HAP-1 (cell line): ENCODE results near the gene RAPGEF4.

Source experiments
- DNase-seq, 2 experiments: peaks; one replicate each; pipeline ENCODE4 v3.0.0-alpha.2; 2016 to 2020; ENCODE audit warnings: low spot score in 2 of 2
- H3K27me3 ChIP-seq: fragments of 250-450 bp; sonication (Bioruptor Pico); 2 replicates; pipeline ENCODE4 v1.5.1; 2020; ENCODE audit warnings: low read depth, mild to moderate bottlenecking, moderate library complexity
- H3K36me3 ChIP-seq: fragments of 250-450 bp; sonication (Bioruptor Pico); replicated peaks from 2 replicates; pipeline ENCODE4 v1.5.1; 2020; ENCODE audit warnings: mild to moderate bottlenecking
- H3K4me1 ChIP-seq: fragments of 250-450 bp; sonication (Bioruptor Pico); 2 replicates; pipeline ENCODE4 v1.5.1; 2020; ENCODE audit warnings: mild to moderate bottlenecking
- H3K4me3 ChIP-seq: fragments of 250-450 bp; sonication (Bioruptor Pico); 2 replicates; pipeline ENCODE4 v1.5.1; 2020; ENCODE audit warnings: mild to moderate bottlenecking, moderate library complexity
- H3K9me3 ChIP-seq: fragments of 250-450 bp; sonication (Bioruptor Pico); 2 replicates; pipeline ENCODE4 v1.5.1; 2020; ENCODE audit warnings: mild to moderate bottlenecking, moderate library complexity
- in situ Hi-C: fragments of 300-500 bp; cut with MboI; formaldehyde crosslinking; loops from 3 replicates; pipeline ENCODE4 v1.14.3; 2020; ENCODE audit warnings: low sequenced_read_pairs, inconsistent platforms, mixed read lengths

The RAPGEF4 gene

GRCh38 chr2:172855588-172855987 is 119.9 kb downstream of the RAPGEF4 start:
- no peaks in the 10 kb centered on the region for H3K36me3 ChIP-seq
- H3K4me1 ChIP-seq: peaks cover 11% of the 10 kb centered on the region
- H3K4me3 ChIP-seq: no peak overlapping the region
- no peak for DNase-seq
- in situ Hi-C loops: no loop called here
- no peaks in the 10 kb centered on the region for H3K9me3 ChIP-seq
- no peaks in the 10 kb centered on the region for H3K27me3 ChIP-seq

GRCh38 chr2:172856606-172857005 is 121.0 kb downstream of the RAPGEF4 start:
- Histone ChIP-seq H3K9me3 (no peaks in the 10 kb centered on the region), H3K36me3 (no peaks in the 10 kb centered on the region), H3K4me3 (no peak overlapping the region), H3K4me1 (peaks cover 15% of the 10 kb centered on the region), H3K27me3 (no peaks in the 10 kb centered on the region)
- in situ Hi-C loops: no loop called here
- DNase-seq: no peak

DNA sequence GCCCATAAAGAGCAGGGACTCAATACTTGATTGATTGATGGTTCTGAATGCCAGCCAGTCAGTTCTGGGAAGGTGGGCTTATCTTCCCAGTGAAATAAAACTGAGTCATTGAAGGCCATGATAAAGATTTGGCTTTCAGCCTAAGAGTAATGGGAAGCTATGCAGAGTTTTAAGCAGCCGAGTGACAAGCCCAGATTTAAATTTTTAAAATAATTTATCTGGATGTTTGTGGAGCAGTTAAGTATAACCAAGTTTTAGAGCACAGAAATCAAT is 122.8 kb downstream of the RAPGEF4 start:
- Histone ChIP-seq H3K9me3 (no peaks in the 10 kb centered on the region), H3K4me3 (no peak overlapping the region), H3K27me3 (no peaks in the 10 kb centered on the region), H3K36me3 (no peaks in the 10 kb centered on the region), H3K4me1 (peaks cover 15% of the 10 kb centered on the region)
- DNase-seq: no peak
- in situ Hi-C loops: no loop called here

DNA sequence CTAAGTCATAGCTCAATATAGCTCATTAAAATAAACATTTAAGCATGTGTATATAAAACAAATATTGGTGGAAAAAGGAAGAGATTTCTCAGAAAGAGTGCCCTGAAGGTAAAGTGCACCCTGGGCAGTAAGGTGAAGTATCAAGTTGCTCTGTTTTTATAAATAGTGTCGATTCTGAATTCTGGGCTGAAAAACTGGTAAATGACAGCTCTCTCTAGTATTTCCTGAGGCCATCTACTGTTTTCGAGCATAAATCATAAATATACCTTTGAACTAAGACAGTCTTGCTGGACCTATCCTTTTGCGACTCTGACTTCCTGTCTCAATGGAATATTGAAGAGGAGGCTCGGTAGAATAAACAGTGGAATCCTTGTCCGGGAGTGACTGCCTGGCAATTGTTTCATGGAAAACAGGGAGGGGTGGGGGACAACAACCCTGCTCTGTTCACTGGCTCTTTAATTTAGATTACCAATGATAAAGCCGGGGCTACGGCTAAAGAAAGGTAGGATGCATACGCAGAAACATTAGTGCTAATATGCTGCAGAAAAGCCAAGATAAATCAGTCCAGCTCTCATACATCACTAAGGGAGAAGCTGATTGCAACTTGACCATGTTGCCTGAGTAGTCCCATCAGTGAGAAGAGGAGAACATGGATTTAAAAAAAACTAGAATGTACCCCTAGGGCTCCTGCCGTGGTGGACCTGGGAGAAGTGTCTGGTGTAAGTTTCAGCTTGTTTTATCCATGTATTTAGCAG is 124.1 kb downstream of the RAPGEF4 start:
- no peak overlapping the region for H3K4me3 ChIP-seq
- H3K9me3 ChIP-seq: no peaks in the 10 kb centered on the region
- DNase-seq: peak; percentile 19 to 26
- no peaks in the 10 kb centered on the region for H3K36me3 ChIP-seq
- no peaks in the 10 kb centered on the region for H3K27me3 ChIP-seq
- in situ Hi-C loops: loop anchor here (5.0 kb wide), 1 partner anchor 73 kb away; no protein-coding TSS in a partner anchor
- peaks cover 15% of the 10 kb centered on the region for H3K4me1 ChIP-seq

GRCh38 chr2:172860336-172860707 is 124.7 kb downstream of the RAPGEF4 start:
- H3K4me3 ChIP-seq: no peak overlapping the region
- H3K4me1 ChIP-seq: peaks cover 15% of the 10 kb centered on the region
- H3K27me3 ChIP-seq: no peaks in the 10 kb centered on the region
- H3K9me3 ChIP-seq: no peaks in the 10 kb centered on the region
- in situ Hi-C loops: loop anchor here (5.0 kb wide), 1 partner anchor 72 kb away; no protein-coding TSS in a partner anchor
- DNase-seq: no peak
- no peaks in the 10 kb centered on the region for H3K36me3 ChIP-seq

GRCh38 chr2:172861098-172861497 is 125.5 kb downstream of the RAPGEF4 start:
- in situ Hi-C loops: loop anchor here (5.0 kb wide), 1 partner anchor 71 kb away; no protein-coding TSS in a partner anchor
- peaks cover 15% of the 10 kb centered on the region for H3K4me1 ChIP-seq
- H3K9me3 ChIP-seq: no peaks in the 10 kb centered on the region
- no peak overlapping the region for H3K4me3 ChIP-seq
- no peaks in the 10 kb centered on the region for H3K36me3 ChIP-seq
- no peaks in the 10 kb centered on the region for H3K27me3 ChIP-seq
- no peak for DNase-seq

- Histone ChIP-seq H3K4me3 (no peak overlapping the region), H3K9me3 (no peaks in the 10 kb centered on the region), H3K27me3 (no peaks in the 10 kb centered on the region), H3K4me1 (peaks cover 15% of the 10 kb centered on the region), H3K36me3 (no peaks in the 10 kb centered on the region)
- no peak for DNase-seq
- in situ Hi-C loops: loop anchor here (5.0 kb wide), 1 partner anchor 70 kb away; no protein-coding TSS in a partner anchor
Measured at GRCh38 chr2:172861656-172862476, 126.2 kb downstream of the RAPGEF4 start.

GRCh38 chr2:172863341-172863740 is 127.7 kb downstream of the RAPGEF4 start:
- Histone ChIP-seq H3K27me3 (no peaks in the 10 kb centered on the region), H3K36me3 (no peaks in the 10 kb centered on the region), H3K9me3 (no peaks in the 10 kb centered on the region), H3K4me1 (peaks cover 15% of the 10 kb centered on the region), H3K4me3 (no peak overlapping the region)
- in situ Hi-C loops: loop anchor here (5.0 kb wide), 1 partner anchor 69 kb away; no protein-coding TSS in a partner anchor
- DNase-seq: no peak

GRCh38 chr2:172864182-172864581 is 128.5 kb downstream of the RAPGEF4 start:
- Histone ChIP-seq H3K27me3 (no peaks in the 10 kb centered on the region), H3K4me1 (peaks cover 15% of the 10 kb centered on the region), H3K9me3 (no peaks in the 10 kb centered on the region), H3K4me3 (no peak overlapping the region), H3K36me3 (no peaks in the 10 kb centered on the region)
- DNase-seq: peak; percentile 53 to 85
- in situ Hi-C loops: loop anchor here (5.0 kb wide), 1 partner anchor 68 kb away; no protein-coding TSS in a partner anchor

- no peak overlapping the region for H3K4me3 ChIP-seq
- H3K27me3 ChIP-seq: no peaks in the 10 kb centered on the region
- in situ Hi-C loops: no loop called here
- no peaks in the 10 kb centered on the region for H3K36me3 ChIP-seq
- no peak for DNase-seq
- H3K4me1 ChIP-seq: peaks cover 5% of the 10 kb centered on the region
- H3K9me3 ChIP-seq: no peaks in the 10 kb centered on the region
Measured at GRCh38 chr2:172865422-172865821, 129.8 kb downstream of the RAPGEF4 start.

DNA sequence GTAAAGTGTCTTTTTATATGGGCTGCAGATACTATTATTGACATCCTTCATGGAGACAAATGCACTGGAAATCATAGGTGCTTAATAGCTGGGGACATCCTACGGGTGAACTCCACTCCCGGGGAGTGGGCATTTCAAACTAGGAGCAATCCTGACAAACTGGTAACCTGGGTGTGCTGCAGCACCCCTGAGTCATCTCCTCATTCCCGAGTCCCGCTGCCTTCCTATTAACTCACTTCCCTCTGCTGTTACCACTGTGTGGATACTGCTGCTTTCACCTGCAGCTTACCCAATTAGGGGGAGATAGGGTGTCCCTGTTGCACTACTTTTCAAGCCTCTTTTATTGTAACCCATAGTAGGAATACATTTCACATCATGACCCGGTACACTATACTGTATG is 134.2 kb downstream of the RAPGEF4 start:
- no peaks in the 10 kb centered on the region for H3K36me3 ChIP-seq
- H3K4me1 ChIP-seq: no peaks in the 10 kb centered on the region
- H3K27me3 ChIP-seq: no peaks in the 10 kb centered on the region
- no peak overlapping the region for H3K4me3 ChIP-seq
- H3K9me3 ChIP-seq: no peaks in the 10 kb centered on the region
- no peak for DNase-seq
- in situ Hi-C loops: no loop called here

- Histone ChIP-seq H3K4me1 (no peaks in the 10 kb centered on the region), H3K36me3 (no peaks in the 10 kb centered on the region), H3K4me3 (no peak overlapping the region), H3K27me3 (no peaks in the 10 kb centered on the region), H3K9me3 (no peaks in the 10 kb centered on the region)
- in situ Hi-C loops: no loop called here
- DNase-seq: no peak
Measured at GRCh38 chr2:172870396-172870795, 134.8 kb downstream of the RAPGEF4 start.

DNA sequence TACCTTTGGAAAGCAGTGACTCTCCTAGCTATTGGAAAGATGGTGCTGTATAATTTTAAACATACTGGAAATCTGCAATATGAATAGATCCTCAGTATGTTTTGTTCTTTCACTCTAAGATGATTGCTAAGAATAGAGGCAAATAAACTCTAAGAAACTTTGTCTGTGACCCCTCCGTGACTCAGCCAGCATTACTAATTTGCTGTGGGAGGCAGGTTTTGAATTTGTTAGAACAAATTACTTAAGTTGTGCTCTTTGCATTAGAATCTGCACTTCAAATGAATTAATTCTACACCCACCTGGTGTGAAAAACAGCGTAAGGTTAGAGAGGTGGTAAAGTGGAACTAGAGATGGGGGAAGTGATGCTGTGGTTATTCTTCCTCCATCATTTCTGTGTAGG is 142.2 kb downstream of the RAPGEF4 start:
- Histone ChIP-seq H3K27me3 (peaks cover 2% of the 10 kb centered on the region; the same call in 1 of the 2 replicates), H3K4me1 (no peaks in the 10 kb centered on the region), H3K4me3 (no peak overlapping the region), H3K9me3 (no peaks in the 10 kb centered on the region), H3K36me3 (no peaks in the 10 kb centered on the region)
- DNase-seq: no peak
- in situ Hi-C loops: no loop called here

- H3K4me1 ChIP-seq: no peaks in the 10 kb centered on the region
- in situ Hi-C loops: no loop called here
- H3K36me3 ChIP-seq: no peaks in the 10 kb centered on the region
- peaks cover 2% of the 10 kb centered on the region; the same call in 1 of the 2 replicates for H3K27me3 ChIP-seq
- DNase-seq: no peak
- H3K9me3 ChIP-seq: no peaks in the 10 kb centered on the region
- no peak overlapping the region for H3K4me3 ChIP-seq
Measured at GRCh38 chr2:172878260-172878659, 142.6 kb downstream of the RAPGEF4 start.
